Measurements from ENCODE around the gene SHROOM3. TPM values are rescaled to one million over a fixed set of nuclear protein-coding genes. Genes with fewer than 3 reads are reported as not detected.
A peak's percentile ranks its signal among the peaks of the same experiment; 100 is the strongest.

SHROOM3 gene
- total RNA-seq, 6 donors from 2014 or later, result 62.3 to 216 (median 116) TPM

GRCh38 chr4:76489686-76490161, 54.7 kb downstream of the SHROOM3 start:
- Histone ChIP-seq H3K9me3 (no peaks in the 10 kb centered on the region), H3K4me1 (peaks cover 0 to 9% (median 0%) of the 10 kb centered on the region in 4 donors), H3K27me3 (no peaks in the 10 kb centered on the region), H3K4me3 (no peak overlapping the region), H3K27ac (no peak overlapping the region), H3K36me3 (no peaks in the 10 kb centered on the region)
- ATAC-seq (ENCODE audit: low FRiP score in 2 of 2) (no peak), DNase-seq (no peak)
- TF ChIP-seq POLR2A (IDR thresholded peaks at IDR 0.05), result no peak
- no peak for TF ChIP-seq EP300 (IDR thresholded peaks at IDR 0.05)
- TF ChIP-seq CTCF (IDR thresholded peaks at IDR 0.05), result no peak
- TF ChIP-seq POLR2AphosphoS5 (IDR thresholded peaks at IDR 0.05), result no peak
- WGBS, 2 donors, result 70 to 81% methylated on average over 6 of the region's 6 CpGs

- no peaks in the 10 kb centered on the region for H3K36me3 ChIP-seq
- peaks cover 0 to 9% (median 0%) of the 10 kb centered on the region in 4 donors for H3K4me1 ChIP-seq
- no peak overlapping the region for H3K27ac ChIP-seq
- ATAC-seq (ENCODE audit: low FRiP score in 2 of 2) (no peak), DNase-seq (no peak)
- WGBS, 2 donors, result 75 to 82% methylated on average over 3 of the region's 3 CpGs
- H3K4me3 ChIP-seq, result no peak overlapping the region
- H3K27me3 ChIP-seq, result no peaks in the 10 kb centered on the region
- no peaks in the 10 kb centered on the region for H3K9me3 ChIP-seq
- no peak for TF ChIP-seq EP300 (IDR thresholded peaks at IDR 0.05)
- TF ChIP-seq CTCF (IDR thresholded peaks at IDR 0.05), result no peak
- TF ChIP-seq POLR2AphosphoS5 (IDR thresholded peaks at IDR 0.05), result no peak
- TF ChIP-seq POLR2A (IDR thresholded peaks at IDR 0.05), result no peak
Observed at GRCh38 chr4:76492055-76492454, 57.0 kb downstream of the SHROOM3 start.

GRCh38 chr4:76494243-76494642, 59.2 kb downstream of the SHROOM3 start:
- no peak overlapping the region for H3K27ac ChIP-seq
- TF ChIP-seq POLR2A (IDR thresholded peaks at IDR 0.05) (no peak), POLR2AphosphoS5 (IDR thresholded peaks at IDR 0.05) (peak; percentile 26 to 60)
- H3K9me3 ChIP-seq, result no peaks in the 10 kb centered on the region
- H3K4me3 ChIP-seq, result no peak overlapping the region
- WGBS, 2 donors, result 39 to 43% methylated on average over 5 of the region's 5 CpGs
- DNase-seq (peak in 1 of 2 donors; percentile 24), ATAC-seq (ENCODE audit: low FRiP score in 2 of 2) (peak in 1 of 2 donors; percentile 39)
- no peaks in the 10 kb centered on the region for H3K27me3 ChIP-seq
- no peaks in the 10 kb centered on the region for H3K36me3 ChIP-seq
- peaks cover 0 to 9% (median 0%) of the 10 kb centered on the region in 4 donors for H3K4me1 ChIP-seq

GRCh38 chr4:76494871-76495590, 60.0 kb downstream of the SHROOM3 start:
- ATAC-seq (ENCODE audit: low FRiP score in 2 of 2) (no peak), DNase-seq (no peak)
- Histone ChIP-seq H3K36me3 (no peaks in the 10 kb centered on the region), H3K27ac (no peak overlapping the region), H3K4me3 (no peak overlapping the region), H3K4me1 (peaks cover 0 to 9% (median 0%) of the 10 kb centered on the region in 4 donors), H3K9me3 (no peaks in the 10 kb centered on the region), H3K27me3 (no peaks in the 10 kb centered on the region)
- TF ChIP-seq CTCF (IDR thresholded peaks at IDR 0.05) (no peak), POLR2AphosphoS5 (IDR thresholded peaks at IDR 0.05) (no peak), EP300 (IDR thresholded peaks at IDR 0.05) (no peak), POLR2A (IDR thresholded peaks at IDR 0.05) (no peak)
- WGBS, 2 donors, result 86 to 90% methylated on average over 6 of the region's 6 CpGs

GRCh38 chr4:76498550-76498949, 63.5 kb downstream of the SHROOM3 start:
- H3K4me3 ChIP-seq, result no peak overlapping the region
- no peaks in the 10 kb centered on the region for H3K36me3 ChIP-seq
- TF ChIP-seq POLR2A (IDR thresholded peaks at IDR 0.05) (no peak), POLR2AphosphoS5 (IDR thresholded peaks at IDR 0.05) (no peak), CTCF (IDR thresholded peaks at IDR 0.05) (no peak), EP300 (IDR thresholded peaks at IDR 0.05) (no peak)
- WGBS, 2 donors, result 41 to 62% methylated on average over 3 of the region's 3 CpGs
- H3K4me1 ChIP-seq, result peaks cover 0 to 9% (median 0%) of the 10 kb centered on the region in 4 donors
- H3K27ac ChIP-seq, result peak overlapping the region in 1 of 4 donors; percentile 34
- no peaks in the 10 kb centered on the region for H3K9me3 ChIP-seq
- H3K27me3 ChIP-seq, result no peaks in the 10 kb centered on the region
- ATAC-seq (ENCODE audit: low FRiP score in 2 of 2), result no peak
- DNase-seq, result no peak
